ENCODE data around the gene ELAVL4.
"Not testable (repeated sequence)": the region's sequence is repeated elsewhere in the genome, so short reads cannot be mapped to it uniquely, and the experiment has no call there.

Gene ELAVL4

GRCh38 chr1:50126927-50127715, 18.4 kb downstream of the ELAVL4 start:
- DNase-seq = no peak

GRCh38 chr1:50129201-50129600, 20.5 kb downstream of the ELAVL4 start:
- no peak for DNase-seq

- no peak for DNase-seq
Measured at GRCh38 chr1:50132347-50132894, 23.7 kb downstream of the ELAVL4 start.

- DNase-seq = no peak
Measured at GRCh38 chr1:50135716-50136115, 27.0 kb downstream of the ELAVL4 start.

DNA sequence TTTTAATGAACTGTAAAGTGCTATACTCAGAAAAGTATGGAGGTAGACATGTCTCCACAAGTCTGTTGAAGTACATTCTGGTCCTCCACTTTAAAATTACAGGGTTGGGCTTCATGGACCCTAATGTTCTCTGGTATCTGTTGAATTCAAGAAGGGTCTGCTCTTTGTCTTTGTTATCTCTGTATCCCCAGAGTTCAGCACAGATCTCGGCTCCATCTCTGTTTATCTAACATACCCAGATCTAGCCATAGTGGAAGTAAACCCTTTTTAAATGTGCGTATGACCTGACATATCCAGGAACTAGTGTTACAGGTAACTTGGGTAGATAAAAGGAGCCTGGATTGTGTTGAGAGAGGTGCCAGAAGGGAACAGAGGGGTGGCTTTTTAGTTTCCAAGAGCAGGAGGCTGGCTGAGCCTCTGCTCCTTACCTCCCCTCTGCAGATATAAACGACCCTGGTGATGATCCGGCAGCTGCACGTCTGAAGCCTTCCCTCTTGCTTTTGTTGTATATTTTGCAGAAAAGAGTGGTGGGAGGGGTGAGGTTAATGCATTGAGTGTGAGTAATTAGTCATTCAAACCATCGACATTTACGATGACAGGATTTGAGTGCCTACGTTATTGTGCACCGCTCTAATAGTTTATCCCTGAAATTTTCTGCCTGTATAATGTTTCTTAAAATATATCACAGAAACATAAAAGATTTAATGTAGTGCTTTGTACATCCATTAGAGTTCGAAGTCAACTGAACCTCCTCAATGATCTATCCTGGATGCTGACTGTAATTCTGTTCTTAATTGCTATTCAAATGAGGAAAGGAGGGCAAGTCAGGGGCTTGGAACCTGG, 30.8 kb downstream of the ELAVL4 start:
- DNase-seq = no peak

- DNase-seq = no peak
Measured at GRCh38 chr1:50140182-50140447, 31.4 kb downstream of the ELAVL4 start.

DNA sequence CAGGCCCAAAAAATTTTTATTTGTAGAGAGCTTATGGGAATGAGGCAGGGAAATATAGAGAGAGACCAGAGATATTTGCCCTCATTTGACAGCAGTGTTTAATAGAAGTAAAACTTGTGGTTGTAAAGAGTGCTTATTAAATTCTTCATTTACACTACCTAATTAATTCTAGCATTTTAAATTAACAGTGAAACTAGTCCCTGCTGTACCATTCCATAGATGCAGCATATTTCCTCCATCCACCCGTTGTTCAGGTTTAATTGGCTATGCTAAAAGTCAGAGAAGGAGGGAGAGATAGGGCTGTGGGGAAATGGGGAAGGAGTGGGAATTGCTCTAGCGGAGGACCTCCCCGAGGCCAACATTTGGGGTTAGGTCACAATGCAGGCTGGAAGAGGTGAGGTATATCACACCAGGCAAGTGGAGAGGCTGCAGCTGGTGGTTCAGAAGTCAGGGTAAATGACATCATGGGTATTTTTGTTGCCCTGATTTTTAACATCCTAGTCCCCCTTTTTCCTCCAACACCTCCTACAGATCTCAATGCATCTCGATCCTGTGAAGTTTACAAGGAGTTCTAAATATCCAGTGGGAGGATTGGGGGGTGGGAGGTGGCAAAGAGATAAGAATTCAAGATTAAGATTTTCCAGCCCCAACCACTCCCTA, 38.6 kb downstream of the ELAVL4 start:
- DNase-seq = no peak

- DNase-seq = no peak
Measured at GRCh38 chr1:50148142-50148923, 39.6 kb downstream of the ELAVL4 start.

GRCh38 chr1:50152236-50152635, 43.5 kb downstream of the ELAVL4 start:
- DNase-seq = no peak

DNA sequence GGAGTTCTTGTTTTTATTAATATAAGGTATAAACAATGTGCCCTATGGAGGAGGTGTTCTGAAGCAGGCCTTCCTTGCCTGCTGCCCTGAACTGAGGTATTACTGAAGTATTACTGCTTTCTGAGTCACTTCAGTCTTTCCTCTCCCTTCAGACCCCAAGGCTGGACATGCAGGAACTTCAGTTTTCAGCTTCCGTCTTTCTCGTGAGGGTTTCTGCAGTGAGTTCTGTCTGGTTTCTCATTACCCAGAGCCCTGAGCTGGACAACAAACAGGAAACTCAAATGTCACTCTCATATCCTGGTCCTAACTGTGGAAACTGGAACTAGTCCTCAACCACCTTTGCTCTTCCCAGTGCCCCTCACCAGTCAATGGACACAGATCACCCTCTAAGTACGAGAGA, 46.8 kb downstream of the ELAVL4 start:
- peak in 4 of 14 donors; percentile 1 to 7 (median 2) for DNase-seq

DNA sequence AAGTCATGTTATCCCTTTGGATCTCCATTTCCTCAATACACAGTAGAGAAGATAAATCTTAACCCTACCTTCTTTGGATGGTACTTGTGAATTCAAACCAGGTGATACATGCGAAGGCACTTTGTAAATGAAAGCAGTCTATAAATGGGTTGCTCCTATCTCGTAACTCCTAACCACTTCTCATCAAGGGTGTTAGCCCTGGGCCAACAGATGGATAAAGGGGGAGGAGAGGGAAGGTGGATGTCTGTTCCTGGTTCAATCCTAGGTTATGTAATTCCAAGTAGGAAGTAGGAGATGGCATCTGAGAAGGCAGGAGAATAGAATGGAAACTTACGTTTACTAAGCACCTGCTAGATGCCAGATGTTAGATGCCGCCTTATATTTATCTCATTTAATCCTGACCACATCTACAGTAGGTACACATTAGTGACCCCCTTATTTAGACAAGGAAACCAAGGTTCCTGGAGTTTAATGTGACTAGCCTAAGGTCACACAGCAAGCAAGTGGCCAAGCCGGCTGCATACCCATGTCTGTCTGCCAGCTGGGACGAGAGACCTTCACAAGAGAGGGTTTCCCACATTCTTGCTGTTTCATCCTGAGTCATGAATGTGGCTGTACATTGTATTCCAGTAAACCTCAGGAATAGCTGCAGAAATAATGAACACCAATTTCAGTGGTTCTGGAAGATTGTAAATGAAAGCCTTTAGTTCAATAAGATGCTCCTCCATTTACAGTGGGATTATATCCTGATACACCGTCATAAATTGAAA, 47.7 kb downstream of the ELAVL4 start:
- no peak for DNase-seq

GRCh38 chr1:50157306-50157941, 48.7 kb downstream of the ELAVL4 start:
- no peak for DNase-seq

- no peak for DNase-seq
Measured at GRCh38 chr1:50158421-50158820, 49.7 kb downstream of the ELAVL4 start.

- no peak for DNase-seq
Measured at GRCh38 chr1:50163680-50164079, 55.0 kb downstream of the ELAVL4 start.

- DNase-seq = not testable (repeated sequence)
Measured at GRCh38 chr1:50166351-50166750, 57.6 kb downstream of the ELAVL4 start.

GRCh38 chr1:50172299-50172698, 63.6 kb downstream of the ELAVL4 start:
- no peak for DNase-seq

DNA sequence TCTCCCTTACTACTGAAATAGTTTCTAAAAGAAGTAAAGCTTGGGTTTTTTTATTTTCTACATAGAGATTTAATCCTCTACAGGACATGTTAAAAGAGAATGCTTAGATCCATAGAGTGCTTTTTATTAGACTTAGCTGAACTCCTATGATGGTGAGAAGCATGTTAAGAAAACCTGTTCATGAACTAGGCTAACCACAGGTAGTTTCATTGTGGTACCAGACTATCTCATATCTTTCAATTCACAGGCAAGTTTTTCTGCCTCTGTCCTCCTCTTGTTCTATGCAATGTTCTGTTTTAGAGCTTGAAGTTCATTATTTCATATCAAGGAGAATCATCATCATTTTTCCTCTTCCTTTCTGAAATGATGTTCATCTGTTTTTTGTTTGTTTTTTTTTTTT, 65.4 kb downstream of the ELAVL4 start:
- DNase-seq = no peak

- DNase-seq = no peak
Measured at GRCh38 chr1:50175719-50176639, 67.3 kb downstream of the ELAVL4 start.

DNA sequence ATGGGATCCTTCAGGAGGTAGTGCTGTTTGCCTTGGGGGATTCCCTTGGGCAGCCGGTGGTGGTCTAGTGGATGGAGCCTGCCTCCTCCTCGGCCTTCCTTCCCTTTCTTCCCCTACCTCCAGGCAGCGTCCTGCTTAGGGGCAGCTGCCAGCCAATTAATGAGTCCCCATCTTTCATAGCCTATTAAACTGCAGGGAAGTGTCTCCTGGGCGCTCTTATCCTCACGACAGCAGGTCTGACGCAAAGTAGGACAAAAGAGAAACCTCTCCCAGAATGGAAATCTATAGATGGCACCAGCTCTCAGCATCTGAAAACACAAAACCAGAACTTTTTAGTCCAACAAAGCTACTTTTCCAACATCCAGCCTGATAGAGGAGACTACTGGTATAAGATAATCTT, 69.3 kb downstream of the ELAVL4 start:
- DNase-seq = no peak

DNA sequence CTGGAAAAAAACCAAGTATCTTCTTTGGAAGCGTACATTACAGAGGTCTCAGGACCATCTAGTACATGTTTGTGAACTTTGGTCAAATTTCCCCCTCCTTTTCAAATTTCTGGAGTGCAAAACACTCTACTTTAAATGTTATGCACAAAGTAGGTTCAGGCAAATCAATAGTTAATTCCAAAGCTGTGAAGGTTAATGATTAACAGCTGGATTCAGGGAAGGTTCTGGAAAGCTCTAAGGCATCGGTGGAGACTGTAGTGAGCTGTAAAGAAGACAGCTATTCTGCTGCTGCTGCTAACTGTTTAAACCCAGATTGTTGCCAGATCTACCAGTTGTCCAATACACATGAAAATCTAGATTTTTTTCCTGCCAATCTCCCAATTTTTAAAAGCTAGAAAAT, 70.9 kb downstream of the ELAVL4 start:
- DNase-seq = no peak

All from C1 segment of cervical spinal cord (tissue), 14 donors.